A204.1 (cell line): ENCODE data around the gene HLA-DRB5.
"Not testable (repeated sequence)": the region's sequence is repeated elsewhere in the genome, so short reads cannot be mapped to it uniquely, and the experiment has no call there.

Source experiments
- FAIRE-seq: peaks from 2 replicates; lab custom pipeline; 2012; peaks lifted over from hg19 to GRCh38; lab: Jason Lieb, UNC

Gene HLA-DRB5

GRCh38 chr6:32501016-32501415, 29.1 kb downstream of the HLA-DRB5 start:
- FAIRE-seq = no peak

DNA sequence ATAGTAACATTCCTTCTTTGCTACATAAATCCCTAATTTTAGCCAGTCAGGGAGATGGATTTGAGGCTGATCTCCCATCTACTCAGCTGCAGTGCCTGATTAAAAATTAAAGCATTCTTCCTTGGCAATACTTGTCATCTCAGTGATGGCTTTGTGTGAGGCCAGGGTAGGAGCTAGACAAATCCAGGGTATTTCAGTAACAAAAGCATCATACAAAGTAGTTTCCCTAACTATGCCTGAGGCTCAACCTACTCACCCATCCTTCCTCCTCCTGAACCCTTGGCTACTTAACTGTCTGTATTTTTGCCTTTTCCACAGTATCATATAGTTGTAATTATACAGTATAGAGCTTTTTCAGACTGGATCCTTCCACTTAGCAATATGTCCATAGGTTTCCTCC, 37.7 kb downstream of the HLA-DRB5 start:
- FAIRE-seq = no peak

- FAIRE-seq = no peak
Observed at GRCh38 chr6:32491700-32492099, 38.4 kb downstream of the HLA-DRB5 start.

- FAIRE-seq = no peak
Observed at GRCh38 chr6:32488083-32488482, 42.0 kb downstream of the HLA-DRB5 start.

GRCh38 chr6:32484614-32484998, 45.5 kb downstream of the HLA-DRB5 start:
- FAIRE-seq = no peak

DNA sequence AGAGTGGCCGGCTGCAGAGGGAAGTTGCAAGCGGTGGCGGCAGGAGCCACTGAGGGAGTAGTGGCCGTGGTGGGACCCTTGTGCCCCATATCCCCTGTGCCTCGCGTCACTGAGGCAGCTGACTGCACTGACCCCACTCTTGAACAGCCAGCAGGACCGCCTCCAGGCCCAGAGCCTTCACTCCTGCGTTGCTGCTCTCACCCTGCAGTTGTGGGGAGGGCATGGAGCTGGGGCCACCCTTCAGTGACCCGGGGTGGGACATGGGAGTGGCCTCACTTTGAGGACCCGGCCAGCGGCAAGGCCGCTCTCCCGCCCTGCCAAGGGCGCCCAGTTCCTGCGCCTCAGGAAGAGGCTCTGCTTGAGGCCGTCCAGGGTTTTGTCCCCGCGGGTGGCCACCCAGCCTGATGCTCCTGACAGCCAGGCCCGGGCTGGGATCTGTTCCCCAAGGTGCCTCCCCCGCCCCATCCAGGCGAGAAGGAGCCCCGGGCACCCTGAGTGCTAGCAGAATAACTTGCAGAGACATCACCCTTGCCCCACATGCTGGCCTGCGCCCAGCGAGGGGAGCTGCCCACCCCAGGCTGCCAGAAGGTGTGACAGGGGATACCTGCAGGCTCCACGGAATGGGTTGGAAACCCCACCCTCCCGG, 46.0 kb downstream of the HLA-DRB5 start:
- FAIRE-seq = no peak

DNA sequence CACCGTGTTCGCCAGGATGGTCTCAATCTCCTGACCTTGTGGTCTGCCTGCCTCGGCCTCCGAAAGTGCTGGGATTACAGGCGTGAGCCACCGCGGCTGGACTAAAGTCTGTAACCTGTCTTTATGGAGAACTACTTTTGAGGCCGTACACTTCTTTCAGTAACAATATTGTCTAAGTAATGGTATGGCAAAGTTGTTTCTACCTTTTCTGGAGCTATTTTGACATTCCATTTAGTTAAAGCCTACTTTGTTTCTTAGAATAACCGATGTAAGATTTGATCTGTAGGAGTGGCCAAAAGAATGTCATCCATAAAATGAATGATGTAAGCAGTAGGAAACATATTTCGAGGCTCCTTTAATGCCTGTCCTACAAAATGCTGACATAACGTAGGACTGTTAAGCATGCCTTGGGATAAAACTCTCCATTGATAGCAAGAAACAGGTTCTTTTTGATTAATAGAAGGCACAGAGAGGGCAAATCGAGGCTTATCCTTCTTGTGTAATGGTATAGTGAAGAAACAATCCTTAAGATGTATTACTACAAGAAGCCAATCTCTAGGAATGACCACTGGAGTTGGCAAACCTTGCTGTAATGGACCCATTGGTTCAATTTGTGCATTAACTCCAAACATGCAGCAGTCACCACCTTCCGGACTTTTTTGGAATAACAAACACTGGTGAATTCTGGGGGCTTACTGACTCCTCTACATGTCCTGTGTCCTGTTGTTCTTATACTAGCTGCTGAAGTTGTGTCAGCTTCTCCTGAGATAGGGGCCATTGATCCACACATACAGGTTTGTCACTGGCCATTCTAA, 54.5 kb downstream of the HLA-DRB5 start:
- no peak for FAIRE-seq

DNA sequence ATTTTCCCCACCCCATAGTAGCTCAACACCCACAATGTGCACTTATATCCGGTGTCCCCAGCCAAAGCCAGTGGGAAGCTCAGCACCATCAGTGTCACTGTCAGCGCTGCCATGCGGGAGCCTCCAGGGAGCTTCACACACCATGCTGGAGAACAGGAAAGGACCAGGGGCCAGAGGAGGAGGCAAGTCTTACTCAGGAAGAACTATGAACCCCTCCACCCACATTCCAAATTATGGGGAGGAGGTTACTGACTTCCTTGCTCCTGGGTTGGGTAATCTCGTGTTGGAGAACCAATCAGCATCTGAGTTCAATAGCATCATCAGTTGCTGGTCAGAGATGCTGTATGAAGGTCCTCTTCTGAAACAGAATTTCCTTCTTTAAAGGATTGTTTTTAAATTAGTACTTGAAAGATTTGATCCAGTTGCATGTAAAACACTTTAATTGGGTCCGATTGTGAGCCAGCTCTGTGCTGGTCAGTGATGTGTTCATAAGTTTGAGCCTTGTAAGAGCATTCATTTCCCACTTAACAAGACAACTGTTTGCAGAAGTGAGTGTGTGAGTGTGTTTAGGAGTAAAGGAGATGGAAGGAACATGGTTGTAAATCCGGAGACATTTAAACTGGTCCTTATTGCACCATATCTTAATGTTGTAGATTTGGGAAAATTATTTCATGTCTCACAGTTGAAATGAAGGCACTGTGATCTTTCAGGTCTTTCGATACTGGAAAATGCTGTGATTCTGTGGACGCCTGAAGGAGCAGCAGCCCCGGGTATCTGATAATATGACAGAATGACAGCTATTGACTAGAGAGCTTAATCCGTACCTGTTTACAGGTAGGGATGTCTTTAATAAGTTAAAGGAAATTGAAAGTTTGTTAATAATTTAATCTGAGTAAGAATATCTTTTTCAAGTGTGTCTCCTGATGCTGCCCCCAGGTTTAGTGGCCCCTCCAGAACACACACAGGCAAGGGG, 56.4 kb downstream of the HLA-DRB5 start:
- FAIRE-seq = peak; percentile 91

DNA sequence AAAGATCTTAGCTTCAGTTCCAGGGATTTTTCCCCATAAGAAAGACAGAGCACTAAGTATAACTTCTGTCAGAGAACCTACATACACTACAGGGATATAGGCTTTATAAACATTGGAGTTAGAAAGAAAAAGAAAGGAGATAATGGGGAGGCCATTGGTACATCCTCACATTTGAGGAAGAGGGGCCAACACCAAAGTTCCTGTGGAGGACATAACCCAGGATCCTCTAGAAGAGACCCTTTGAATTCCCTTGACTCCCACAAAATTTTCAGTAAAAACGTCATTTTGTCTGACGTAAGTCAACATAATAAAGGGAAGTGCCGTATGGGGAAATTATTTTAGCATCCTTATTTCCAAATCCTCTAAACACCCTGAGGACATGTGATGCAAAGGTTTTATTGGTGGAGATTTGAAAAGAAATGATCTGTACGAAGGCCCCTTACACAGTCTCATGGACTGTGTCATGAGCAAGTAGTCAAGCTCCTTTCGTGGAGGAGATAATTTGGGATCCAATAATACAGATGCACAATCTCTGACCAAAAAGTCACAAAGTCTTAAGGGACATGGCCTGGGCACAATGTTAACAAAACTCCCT, 57.2 kb downstream of the HLA-DRB5 start:
- no peak for FAIRE-seq

DNA sequence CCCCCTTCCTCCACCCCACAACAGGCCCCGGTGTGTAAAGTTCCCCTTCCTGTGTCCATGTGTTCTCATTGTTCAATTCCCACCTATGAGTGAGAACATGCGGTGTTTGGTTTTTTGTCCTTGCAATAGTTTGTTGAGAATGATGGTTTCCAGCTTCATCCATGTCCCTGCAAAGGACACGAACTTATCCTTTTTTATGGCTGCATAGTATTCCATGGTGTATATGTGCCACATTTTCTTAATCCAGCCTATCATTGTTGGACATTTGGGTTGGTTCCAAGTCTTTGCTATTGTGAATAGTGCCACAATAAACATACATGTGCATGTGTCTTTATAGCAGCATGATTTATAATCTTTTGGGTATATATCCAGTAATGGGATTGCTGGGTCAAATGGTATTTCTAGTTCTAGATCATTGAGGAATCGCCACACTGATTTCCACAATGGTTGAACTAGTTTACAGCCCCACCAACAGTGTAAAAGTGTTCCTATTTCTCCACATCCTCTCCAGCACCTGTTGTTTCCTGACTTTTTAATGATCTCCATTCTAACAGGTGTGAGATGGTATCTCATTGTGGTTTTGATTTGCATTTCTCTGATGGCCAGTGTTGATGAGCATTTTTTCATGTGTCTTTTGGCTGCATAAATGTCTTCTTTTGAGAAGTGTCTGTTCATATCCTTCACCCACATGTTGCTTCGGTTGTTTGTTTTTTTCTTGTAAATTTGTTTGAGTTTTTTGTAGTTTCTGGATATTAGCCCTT, 62.2 kb downstream of the HLA-DRB5 start:
- FAIRE-seq = not testable (repeated sequence)
